AG04449 (cell line): ENCODE data around the gene PATJ.

ENCODE experiments used
- CTCF ChIA-PET: fragments of 350-600 bp; formaldehyde crosslinking; extraction: SDS; loops from one replicate; lab custom pipeline; 2021; ENCODE audit warnings: antibody characterized with exemption; lab: Yijun Ruan, JAX
- POLR2A ChIA-PET: fragments of 400-600, 350-600 bp; formaldehyde crosslinking; extraction: SDS; loops from one replicate; lab custom pipeline; 2020; ENCODE audit warnings: antibody characterized with exemption, inconsistent platforms; lab: Yijun Ruan, JAX
- DNase-seq: peaks from one replicate; pipeline ENCODE4 v3.0.0-alpha.2; 2010; ENCODE audit warnings: low read depth, low spot score
- H3K4me3 ChIP-seq: 2 replicates; pipeline ENCODE4 v1.5.1; 2011; ENCODE audit warnings: low read depth, mild to moderate bottlenecking, control low read depth, low read length
- CTCF ChIP-seq: IDR thresholded peaks from one replicate; pipeline ENCODE4 v1.5.1; 2011; ENCODE audit warnings: mild to moderate bottlenecking, moderate library complexity, low read length, control low read depth, inconsistent platforms; ENCODE audit not compliant: insufficient read depth; ENCODE audit errors: missing control alignments

PATJ gene

GRCh38 chr1:62057230-62057629, 314.9 kb downstream of the PATJ start:
- DNase-seq = no peak
- POLR2A ChIA-PET = no interaction called here
- TF ChIP-seq CTCF = no peak
- no peak overlapping the region for H3K4me3 ChIP-seq
- CTCF ChIA-PET = interaction anchor here (1.7 kb wide), 1 partner anchor 26 kb away, joined by 5 read pairs; no protein-coding TSS in a partner anchor

- no peak for DNase-seq
- ChIA-PET POLR2A (no interaction called here), CTCF (interaction anchor here (1.0 to 1.7 kb wide), 2 partner anchors 26 to 117 kb away, joined by 3 to 5 read pairs; no protein-coding TSS in a partner anchor)
- no peak overlapping the region for H3K4me3 ChIP-seq
- no peak for TF ChIP-seq CTCF
These were observed 315.5 kb downstream of the PATJ start for GRCh38 chr1:62057641-62058290.

- DNase-seq = no peak
- TF ChIP-seq CTCF = no peak
- no peak overlapping the region for H3K4me3 ChIP-seq
- ChIA-PET CTCF (interaction anchor here (1.0 kb wide), 1 partner anchor 9 kb away, joined by 3 read pairs; no protein-coding TSS in a partner anchor), POLR2A (no interaction called here)
These were observed 316.7 kb downstream of the PATJ start for GRCh38 chr1:62058956-62059355.

GRCh38 chr1:62062087-62062486, 319.8 kb downstream of the PATJ start:
- ChIA-PET POLR2A (no interaction called here), CTCF (no interaction called here)
- DNase-seq = no peak
- TF ChIP-seq CTCF = no peak
- H3K4me3 ChIP-seq = no peak overlapping the region

- ChIA-PET CTCF (interaction anchor here (1.1 to 2.2 kb wide), 2 partner anchors 19 to 66 kb away, joined by 3 to 4 read pairs; no protein-coding TSS in a partner anchor), POLR2A (no interaction called here)
- DNase-seq = no peak
- no peak for TF ChIP-seq CTCF
- no peak overlapping the region for H3K4me3 ChIP-seq
These were observed 322.6 kb downstream of the PATJ start for GRCh38 chr1:62064829-62065407.

GRCh38 chr1:62066713-62067112, 324.4 kb downstream of the PATJ start:
- ChIA-PET POLR2A (no interaction called here), CTCF (no interaction called here)
- no peak for DNase-seq
- TF ChIP-seq CTCF = no peak
- no peak overlapping the region for H3K4me3 ChIP-seq
